Hippocampal formation (tissue), 2 donors: ENCODE results near the gene KCNK10.

Experiments
- DNase-seq, 2 donors: peaks; one replicate each; lab custom pipeline; 2025; lab: John Stamatoyannopoulos, UW

KCNK10 gene

DNA sequence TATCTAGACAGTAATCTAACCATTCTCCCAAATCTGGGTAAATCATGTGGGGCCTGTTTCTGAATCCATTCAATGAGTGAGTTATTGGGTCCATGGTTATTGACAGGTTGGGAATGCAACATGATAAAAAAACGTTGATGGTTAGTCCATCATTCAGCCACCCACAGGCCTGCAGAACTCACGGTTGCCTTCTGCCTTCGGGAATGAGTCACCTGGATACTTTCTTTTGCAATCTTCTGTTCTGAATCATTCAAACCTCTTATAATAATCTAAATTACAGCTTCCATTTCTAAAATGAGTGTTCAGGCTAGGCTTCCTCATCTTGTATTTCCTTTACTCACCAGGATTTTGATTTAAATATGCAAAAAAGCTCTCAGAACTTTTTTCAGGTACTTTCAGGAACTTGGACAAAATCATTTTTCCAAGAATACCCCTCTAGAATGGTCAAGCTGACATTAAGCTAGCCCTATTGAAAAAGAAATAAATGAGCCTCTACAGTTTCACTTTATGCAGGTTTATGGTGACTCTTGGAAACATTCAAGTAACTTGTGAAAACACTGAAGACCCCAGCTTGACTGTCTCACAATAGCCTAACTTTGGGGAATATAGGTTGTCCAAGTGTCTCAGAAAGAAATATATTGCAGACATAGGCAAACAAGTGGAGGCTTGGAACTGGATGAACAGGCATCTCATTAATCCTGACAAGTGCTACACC lies 94.4 kb downstream of the KCNK10 start:
- DNase-seq = no peak

DNA sequence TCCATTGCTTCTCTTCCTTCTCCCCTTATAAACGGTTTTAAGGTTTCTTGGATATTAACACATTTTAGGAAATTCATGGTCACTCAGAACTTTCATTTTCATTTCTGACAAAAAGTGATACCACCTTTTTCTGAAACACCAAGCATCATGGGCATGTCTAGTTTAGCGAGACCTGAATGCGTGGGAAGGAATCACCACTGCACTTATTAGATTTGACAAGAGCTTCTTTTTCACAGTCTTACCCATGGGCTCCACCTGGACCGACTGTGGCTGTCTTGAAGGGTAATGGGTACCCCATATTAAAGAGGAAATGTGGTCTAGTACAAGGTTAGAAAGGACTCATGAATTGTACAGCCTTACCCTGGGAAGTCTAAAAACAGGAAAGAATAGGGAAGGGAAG lies 95.4 kb downstream of the KCNK10 start:
- DNase-seq = no peak

DNA sequence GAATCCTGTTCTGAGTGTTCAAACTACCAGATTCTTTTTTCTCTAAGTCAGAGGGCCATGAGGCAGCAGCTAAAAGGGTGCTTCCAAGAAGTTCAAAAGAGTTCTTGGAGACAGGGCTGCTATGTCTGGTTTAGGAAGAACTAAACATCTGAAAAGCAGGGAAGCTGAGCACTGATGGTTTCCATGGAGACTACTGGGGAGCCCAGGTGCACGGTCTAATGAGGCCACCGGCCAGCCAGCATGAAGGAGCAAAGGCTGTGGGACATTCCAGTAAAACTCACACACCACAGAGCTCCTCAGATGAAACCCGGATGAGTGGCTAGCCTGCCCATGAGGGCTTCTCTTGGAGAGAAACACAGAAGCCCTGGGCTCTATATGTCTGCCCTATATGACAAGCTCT lies 97.3 kb downstream of the KCNK10 start:
- DNase-seq = no peak

DNA sequence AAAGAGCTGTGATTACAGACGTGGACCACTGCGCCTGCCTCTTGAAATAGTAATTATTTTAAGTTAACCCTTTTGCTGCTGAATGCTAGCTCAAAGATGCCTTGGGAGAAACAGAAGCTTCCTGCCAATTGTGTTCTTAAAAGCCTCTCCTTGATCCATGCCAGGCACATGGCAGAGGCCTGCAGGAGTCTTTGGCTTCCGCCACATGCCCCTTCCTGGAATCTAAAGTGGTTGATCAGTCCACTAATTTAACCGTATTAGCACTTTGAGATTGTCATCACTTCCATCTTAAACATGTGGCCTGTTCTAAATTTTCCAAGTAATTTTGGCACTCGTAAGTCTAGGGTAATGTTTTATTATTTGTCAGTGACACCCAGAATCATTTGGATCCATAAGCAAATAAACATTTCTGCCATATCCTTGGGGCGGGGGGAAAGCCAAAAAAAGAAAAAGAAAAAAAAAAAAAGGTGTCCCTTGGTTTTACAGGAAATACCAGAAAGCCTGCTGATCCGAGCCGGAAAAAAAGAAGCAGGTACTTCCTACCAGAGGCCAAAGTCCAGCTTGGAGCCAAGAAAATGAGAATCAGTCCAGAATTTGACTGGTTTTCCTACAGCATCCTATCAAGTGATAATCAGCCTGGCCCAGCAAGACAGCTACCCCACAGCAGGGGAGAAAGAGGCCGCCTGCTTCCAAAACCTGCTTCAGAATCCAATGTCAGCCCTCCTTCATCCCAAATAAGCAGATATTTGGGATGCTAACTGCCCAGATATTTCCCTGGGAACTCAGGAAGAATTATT lies 104.8 kb downstream of the KCNK10 start:
- no peak for DNase-seq

DNA sequence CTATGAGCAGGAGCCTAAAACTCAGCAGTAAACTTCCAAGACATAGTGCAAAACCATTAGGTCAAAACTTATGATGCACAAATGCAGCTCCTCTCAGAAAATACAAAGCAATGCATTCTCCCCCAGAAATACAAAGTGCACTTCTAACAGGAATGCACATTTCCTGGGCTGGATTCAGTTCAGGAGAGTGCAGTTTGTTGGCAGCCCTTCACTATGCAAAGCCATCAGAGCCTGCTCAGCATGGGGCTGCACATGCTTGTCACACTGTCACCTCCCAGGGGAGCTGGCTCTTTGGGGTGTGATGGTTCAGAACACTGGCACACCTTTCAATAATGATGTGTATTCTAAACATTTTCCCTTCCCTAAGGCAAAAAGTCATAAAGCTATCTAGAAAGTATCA lies 110.4 kb downstream of the KCNK10 start:
- DNase-seq = no peak

DNA sequence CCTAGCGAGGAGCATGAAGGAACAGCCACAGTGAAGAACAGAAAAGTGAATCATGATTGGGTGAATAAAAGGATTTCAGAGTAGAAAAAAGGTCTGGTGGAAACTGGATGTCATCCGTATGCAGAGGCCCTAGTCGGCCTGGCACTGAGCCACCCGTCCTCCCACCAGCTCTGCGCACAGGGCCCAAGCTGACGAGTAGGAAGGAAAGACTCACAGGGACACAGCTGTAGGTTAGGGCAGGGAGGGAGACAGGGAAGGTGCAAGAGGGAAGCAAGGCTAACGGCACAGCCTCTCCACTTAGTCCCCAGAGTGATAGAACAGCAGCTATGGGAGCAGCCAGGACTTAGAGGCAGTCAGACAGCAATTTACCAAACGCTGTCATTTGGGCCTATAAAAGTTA lies 112.6 kb downstream of the KCNK10 start:
- no peak for DNase-seq

DNA sequence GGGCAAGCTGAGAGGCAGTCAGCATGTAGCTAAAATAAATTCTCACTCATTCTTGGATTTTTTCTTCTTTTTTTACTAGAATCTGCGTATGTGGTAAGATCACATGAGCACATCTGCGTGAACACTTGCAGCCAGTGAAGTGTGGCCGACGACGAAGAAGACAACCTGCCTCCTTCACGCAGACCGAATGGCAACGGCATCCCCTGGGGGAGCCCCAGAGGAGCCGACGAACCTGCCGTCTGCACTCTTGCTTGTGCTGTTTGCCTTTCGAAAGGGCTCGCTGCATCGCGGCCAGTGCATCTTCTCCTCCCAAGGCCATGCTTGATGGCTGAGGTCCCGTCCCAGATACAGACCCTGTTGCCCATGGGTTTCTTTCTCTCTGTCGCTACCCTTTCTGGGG lies 113.8 kb downstream of the KCNK10 start:
- DNase-seq = no peak

DNA sequence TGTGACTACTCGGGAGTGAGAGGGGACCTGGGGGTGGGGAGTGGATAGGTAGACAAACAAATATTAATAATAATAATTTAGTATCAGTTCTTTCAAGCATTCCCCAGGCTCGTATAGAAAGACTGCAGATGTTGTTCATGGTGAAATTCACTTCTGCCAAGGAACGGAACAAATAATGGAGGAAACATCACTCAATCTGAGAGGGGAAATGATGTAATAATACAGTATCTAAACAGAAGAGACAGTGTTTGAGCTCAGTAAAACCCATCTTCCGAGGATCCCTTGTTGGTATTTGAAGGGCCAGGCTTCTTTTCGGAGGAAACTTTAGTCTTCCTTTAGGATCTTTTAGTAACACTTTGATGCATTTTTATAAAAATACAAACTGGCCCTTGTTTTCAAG lies 114.2 kb downstream of the KCNK10 start:
- no peak for DNase-seq

DNA sequence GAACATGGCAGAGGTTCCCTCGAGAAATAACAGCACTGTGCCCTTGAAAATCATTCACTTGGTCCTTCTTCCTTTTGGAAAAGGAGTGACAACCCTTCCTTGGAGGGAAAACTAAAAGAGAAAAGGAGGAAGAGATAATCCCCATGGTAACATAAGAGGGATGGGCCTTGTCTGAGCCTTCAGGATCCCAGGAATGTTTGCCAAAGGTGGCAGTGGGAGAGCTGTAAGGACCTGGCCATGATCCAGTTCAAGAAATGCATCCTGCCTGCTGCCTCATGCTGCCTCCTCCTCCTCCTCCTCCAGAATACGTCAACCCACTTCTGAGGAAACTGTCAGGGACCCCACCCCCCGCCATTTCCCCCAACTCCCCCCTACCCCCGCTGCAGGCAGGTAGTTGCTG lies 118.8 kb downstream of the KCNK10 start:
- DNase-seq = no peak

DNA sequence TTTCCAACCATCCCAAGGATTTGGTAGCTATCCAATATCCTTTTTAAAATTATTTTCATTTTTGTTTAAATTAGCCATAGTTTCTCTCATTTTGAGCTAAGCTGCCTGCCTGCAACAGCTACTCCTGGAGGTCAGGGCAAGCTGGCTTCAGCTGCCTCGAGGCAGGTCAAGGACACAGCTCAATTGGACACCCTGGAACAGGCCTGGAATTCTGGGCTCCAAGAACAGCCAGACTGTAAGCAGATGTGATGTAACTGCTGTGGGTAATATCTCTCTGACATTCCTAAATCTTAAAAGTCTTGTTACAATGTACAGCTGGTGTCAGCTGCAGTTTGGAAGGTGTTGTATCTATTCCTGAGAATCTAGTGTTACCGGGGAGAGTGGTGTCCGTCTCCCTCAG lies 119.8 kb downstream of the KCNK10 start:
- DNase-seq = no peak

DNA sequence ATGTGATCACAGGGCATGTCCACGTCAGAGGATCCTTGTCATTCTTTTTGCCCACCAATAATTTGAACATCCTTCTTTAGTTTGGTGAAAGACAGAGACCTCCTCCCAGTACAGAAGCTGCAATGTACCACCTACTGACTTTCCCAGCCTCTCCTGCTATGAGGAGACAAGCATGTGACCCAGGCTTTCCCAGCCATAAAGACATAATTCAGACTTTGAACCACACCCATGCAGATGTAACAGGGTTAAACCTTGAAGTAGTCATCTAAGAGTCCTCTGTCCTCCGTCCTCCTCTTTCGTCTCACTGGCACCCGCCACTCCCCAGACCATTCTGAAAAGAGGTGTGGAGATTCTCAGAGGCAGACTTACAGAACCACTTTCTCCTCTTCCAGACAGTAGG lies 120.8 kb downstream of the KCNK10 start:
- DNase-seq = no peak

DNA sequence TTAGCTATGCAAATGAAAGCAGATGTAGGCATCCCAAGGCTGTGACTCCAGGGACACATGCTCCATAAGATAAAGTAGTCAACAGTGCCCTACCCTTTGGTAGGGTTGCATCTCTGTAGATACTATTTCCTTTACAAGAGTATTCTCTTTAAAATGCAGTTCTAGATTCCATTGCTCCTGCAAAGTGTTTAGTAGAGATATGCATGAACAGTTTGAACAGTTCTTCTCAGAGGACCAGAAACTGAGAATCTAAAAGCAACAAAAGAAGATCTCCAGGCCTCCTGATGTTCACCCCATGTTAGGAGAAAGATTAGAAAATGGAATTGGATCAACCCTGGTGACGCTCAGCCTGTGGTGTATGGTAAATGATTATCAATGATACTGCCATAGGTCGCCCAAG lies 121.2 kb downstream of the KCNK10 start:
- no peak for DNase-seq

DNA sequence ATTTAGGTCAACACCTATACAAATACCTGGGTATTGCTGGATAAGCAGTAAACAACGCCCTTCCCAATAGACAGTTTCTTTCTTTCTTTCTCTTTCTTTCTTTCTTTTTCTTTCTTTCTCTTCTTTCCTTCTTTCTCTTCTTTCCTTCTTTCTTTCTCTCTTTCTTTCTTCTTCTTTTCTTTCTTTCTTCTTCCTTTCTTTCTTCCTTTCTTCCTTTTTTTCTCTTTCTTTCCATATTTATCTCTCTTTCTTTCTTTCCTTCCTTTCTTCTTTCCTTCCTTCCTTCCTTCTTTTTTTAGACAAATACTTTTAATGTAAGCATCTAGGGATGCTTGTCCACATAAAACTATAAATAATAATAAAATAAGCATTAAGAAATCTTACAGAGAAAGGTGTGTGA lies 123.2 kb downstream of the KCNK10 start:
- no peak for DNase-seq

DNA sequence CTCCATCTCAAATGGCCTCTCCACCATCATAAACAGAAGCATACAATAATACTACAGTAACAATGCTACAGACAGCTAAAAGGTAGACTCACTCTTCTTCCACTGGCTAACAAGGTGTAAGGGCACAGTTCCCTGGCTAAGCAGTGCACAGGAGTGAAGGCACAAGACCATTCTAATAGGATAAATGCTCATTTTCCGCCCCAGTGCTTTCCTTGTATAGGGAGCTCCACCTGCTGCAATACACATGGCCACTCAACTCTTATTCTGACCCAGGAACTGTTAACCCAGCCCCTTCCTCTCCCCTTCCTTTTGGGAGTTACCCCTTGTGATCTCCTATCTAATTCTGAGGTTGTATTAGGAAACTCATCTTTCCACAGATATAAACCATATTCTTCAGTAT lies 124.6 kb downstream of the KCNK10 start:
- DNase-seq = no peak

DNA sequence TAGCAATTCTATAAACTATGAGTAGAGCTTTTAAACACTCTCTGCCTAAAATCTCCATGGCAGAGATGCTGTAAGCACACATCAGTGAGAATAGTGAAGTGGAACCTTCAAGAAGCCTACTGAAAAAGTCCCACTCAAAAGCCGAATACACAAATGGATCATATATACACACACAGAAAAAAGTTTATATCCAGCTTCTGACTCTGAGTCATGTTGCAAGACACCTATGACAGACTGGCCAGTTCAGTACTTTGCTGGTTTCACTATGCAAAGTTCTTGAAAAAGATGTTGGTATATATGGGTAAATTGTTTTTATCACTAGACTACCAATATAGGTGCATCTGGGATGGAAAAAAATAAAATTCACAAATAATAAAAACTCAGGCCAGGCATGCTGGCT lies 126.1 kb downstream of the KCNK10 start:
- DNase-seq = no peak

DNA sequence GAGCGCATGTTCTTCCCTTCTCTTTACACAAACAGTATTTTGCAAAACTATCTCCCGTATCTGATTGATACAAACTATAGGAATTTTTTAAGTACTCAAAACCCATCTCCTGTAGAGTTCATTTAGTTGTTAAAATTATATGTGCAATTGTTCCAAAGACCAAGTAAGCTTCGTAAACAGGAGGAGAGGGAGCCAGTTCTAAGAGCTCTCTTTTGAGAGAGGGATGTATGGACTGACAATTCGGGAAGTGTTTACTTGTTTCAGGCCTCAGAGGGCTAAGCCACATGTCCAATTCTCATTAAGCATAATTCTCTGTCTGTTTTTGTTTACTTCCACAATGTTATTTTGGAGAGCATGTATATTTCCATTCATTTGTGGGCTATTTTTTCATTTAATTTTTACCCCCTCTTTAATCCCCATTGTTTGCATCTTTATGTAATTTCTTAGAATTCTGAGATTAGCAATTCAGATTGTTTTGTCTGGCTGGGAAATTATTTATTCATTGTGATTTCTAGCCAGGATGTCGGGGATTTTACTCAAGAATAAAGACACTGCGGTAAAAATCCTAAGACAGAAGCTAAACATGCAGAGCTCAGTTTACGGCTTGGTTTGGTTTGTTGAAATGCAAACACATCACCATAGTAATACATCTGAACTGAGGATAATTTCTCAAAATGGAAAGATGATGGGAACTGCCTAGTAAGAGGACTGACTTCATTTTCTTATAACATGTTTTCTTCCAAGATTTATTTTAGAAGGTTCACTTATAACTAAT lies 126.8 kb downstream of the KCNK10 start:
- no peak for DNase-seq

DNA sequence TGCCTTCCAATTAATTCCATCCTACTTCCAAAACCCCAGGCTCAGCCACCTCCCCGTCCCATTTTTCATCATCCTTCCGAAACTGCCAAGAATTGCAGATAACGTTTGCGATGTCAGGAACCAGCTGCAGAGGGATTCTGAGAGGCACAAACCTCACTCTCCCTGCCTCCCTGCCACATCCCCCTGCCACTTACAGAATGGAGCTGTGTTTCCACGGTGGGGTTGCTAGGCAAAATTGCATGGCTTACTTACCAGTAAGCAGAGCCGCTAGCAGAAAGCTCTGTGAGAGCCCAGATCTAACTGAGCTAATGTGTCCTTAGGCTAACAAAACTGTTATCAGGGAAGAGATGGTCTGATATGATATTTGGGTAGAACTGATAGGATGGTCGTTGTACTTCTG lies 127.4 kb downstream of the KCNK10 start:
- peak; percentile 10 to 29 for DNase-seq

DNA sequence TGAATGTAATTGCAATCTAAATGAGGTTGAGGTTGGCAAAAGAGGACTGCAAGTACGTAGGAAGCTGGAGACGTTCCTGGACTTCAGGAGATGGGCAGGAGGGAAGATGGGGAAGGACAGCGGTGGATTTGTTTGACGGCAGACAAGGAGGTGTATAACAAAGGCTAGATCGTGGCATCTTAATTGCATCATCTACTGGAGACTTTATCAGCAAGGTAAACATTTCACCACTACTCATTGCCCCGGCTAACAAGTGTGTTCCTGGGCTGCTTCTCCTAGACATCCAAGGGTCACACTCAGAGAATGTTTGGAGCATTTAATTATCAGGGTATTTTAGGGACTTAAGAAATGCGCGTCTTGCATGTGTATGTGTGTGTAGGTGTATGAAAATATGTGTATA lies 128.5 kb downstream of the KCNK10 start:
- no peak for DNase-seq

DNA sequence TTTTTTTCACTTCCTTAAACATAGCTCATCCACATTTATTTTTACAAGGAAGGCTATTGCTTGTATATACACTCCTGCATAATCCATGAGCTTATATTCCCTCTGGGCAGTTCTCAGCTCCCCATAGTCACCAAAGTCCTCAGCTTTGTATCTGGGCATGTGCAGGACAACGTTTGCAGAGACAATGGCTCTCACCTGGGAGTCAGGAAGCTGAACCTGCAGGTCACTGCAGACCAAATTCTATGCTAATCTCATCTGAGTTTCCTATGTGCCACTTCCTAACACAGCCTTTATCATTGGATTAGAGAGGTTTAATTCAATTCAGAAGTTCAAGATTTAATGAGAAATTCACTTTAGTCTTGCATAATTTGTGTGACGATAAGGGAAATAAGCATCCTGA lies 131.5 kb downstream of the KCNK10 start:
- DNase-seq = no peak

DNA sequence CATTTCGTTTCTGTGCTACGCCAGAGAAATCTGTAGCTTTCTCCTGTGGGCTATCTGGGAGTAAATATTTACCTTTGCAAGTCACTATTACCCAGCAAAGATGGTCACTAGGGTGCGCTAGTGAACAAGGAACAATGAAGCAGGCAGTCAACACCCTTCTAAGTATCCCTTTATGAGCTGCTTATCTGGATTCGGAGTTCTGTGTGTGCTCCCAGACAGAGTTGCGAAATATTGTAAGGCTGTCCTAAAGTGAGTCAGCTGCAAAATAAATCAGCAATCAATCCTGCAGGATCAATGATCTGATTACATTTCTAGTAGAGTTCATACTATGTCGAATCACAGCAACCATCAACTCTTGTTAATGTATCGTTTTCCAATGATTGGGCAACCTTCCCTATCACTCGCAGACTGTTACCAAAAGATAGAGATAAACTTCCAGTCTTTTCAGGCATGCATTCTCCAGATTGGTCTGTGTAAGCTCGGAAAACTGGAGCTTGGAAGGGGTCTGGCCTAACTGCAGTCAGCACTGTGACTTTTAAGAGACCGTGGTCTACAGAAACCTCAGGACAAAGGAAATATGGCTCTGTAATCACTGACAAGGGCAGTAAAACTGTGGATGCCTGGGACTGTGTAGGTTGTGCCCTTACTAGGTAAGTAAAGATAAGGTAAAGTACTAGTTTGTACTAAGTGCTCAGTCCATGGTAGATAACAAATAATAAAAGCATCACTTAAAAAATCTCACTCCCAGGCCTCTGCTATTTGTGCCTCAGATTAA lies 133.5 kb downstream of the KCNK10 start:
- DNase-seq = peak; percentile 72 to 81

DNA sequence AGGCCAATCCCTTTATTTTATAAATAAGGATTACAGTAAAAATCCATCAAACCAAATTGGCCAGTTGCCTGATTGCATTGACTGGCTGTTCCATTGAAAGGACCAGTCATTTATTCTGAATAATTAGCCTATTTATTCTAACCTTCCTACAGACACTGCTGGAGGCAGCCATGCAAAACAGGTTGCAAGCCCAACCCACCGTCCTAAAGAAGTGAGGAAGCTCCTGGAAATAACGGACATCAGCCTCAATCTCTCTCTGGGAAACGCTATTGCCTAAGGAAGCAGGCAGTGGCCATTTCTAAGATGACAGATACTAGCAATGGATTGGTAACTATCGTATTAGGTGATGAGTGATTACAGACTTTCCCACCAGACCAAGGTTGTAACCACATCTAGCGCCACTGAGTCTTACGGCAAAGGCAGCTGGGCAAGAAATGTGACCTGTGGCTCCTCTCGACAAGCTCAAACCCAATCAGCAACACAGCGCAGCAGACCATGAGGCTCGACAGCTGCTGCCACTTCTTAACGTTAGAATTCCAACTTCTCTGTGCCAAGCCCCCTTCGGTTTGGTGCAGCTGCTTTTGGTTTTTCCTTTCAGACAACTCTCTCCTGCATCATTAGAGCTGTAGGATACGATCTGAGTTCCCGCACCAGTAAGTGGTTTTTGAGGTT lies 134.2 kb downstream of the KCNK10 start:
- DNase-seq = no peak

DNA sequence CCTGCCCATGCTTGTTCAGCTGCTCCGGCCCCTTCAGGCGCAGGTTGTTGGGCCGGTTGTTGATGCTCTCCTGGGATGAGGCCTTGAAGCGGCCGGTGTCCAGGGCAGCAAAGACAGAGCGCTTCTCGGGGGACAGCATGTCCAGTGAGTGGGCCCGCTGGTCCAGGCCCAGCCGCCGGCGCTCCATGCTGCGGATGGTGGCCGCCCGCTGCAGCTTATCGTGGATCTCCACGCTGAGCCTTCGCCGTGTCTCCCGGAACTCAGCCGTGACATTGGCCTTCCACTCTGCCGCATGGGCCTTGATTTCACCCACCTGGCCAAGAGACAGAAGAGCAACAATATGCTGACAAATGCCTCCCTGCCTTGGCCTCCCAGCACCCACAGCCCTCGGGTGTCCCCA lies 137.2 kb downstream of the KCNK10 start:
- no peak for DNase-seq
